Right renal cortex interstitium (tissue), 3 donors: ENCODE data around the gene AK3. TPM values are rescaled to one million over a fixed set of nuclear protein-coding genes. Genes with fewer than 3 reads are reported as not detected.

Source experiments
- DNase-seq, 3 donors: peaks; one replicate each; pipeline ENCODE4 v3.0.0-alpha.2; 2013; ENCODE audit warnings: low read depth in 3 of 3, low spot score in 2 of 3
- polyA plus RNA-seq, 3 donors: library from polyadenylated mRNA; unstranded; fragments of 120-200 nt; gene quantifications; one replicate each; pipeline ENCODE4 v1.2.1, GENCODE V29; 2013; ENCODE audit not compliant: insufficient read length in 3 of 3

The AK3 gene
- polyA plus RNA-seq, 3 donors: 92.2 to 106 (median 105) TPM

GRCh38 chr9:4709380-4709779 is 31.6 kb downstream of the AK3 start:
- DNase-seq: no peak

GRCh38 chr9:4706971-4707622 is 33.9 kb downstream of the AK3 start:
- no peak for DNase-seq

- no peak for DNase-seq
These were observed 35.0 kb downstream of the AK3 start for GRCh38 chr9:4706021-4706420.

- DNase-seq: no peak
These were observed 36.9 kb downstream of the AK3 start for GRCh38 chr9:4704129-4704528.

GRCh38 chr9:4701526-4701925 is 39.5 kb downstream of the AK3 start:
- no peak for DNase-seq

GRCh38 chr9:4700932-4701331 is 40.1 kb downstream of the AK3 start:
- no peak for DNase-seq

GRCh38 chr9:4700091-4700490 is 40.9 kb downstream of the AK3 start:
- no peak for DNase-seq

- DNase-seq: no peak
These were observed 49.2 kb downstream of the AK3 start for GRCh38 chr9:4691795-4692194.

GRCh38 chr9:4690144-4690543 is 50.9 kb downstream of the AK3 start:
- no peak for DNase-seq

GRCh38 chr9:4689687-4690104 is 51.3 kb downstream of the AK3 start:
- DNase-seq: no peak

- no peak for DNase-seq
These were observed 52.0 kb downstream of the AK3 start for GRCh38 chr9:4689021-4689420.

GRCh38 chr9:4686584-4686983 is 54.4 kb downstream of the AK3 start:
- DNase-seq: no peak

- DNase-seq: no peak
These were observed 54.9 kb downstream of the AK3 start for GRCh38 chr9:4686112-4686511.

- no peak for DNase-seq
These were observed 56.2 kb downstream of the AK3 start for GRCh38 chr9:4684820-4685219.

GRCh38 chr9:4680750-4681149 is 60.3 kb downstream of the AK3 start:
- no peak for DNase-seq

- DNase-seq: no peak
These were observed 60.9 kb downstream of the AK3 start for GRCh38 chr9:4680173-4680525.

GRCh38 chr9:4679268-4680172 is 61.5 kb downstream of the AK3 start, which contains the start of gene CDC37L1:
Gene CDC37L1 (plus strand): TSS chr9:4679569. CDS start chr9:4679768, 199 bp downstream.
- DNase-seq: peak; percentile 85 to 94 (median 91)

GRCh38 chr9:4678679-4679267 is 62.2 kb downstream of the AK3 start:
- peak in 1 of 3 donors; percentile 78 for DNase-seq

- no peak for DNase-seq
These were observed 63.6 kb downstream of the AK3 start for GRCh38 chr9:4677392-4677791.

GRCh38 chr9:4674783-4675182 is 66.2 kb downstream of the AK3 start:
- no peak for DNase-seq

- DNase-seq: no peak
These were observed 69.3 kb downstream of the AK3 start for GRCh38 chr9:4671737-4672136.

GRCh38 chr9:4670591-4670990 is 70.4 kb downstream of the AK3 start:
- no peak for DNase-seq
